IPS-18c (cell line): Measurements from ENCODE around the gene KCNJ5.

Experiments used
- H3K4me3 ChIP-seq: 2 replicates; pipeline ENCODE4 v1.7.0; 2013; ENCODE audit warnings: low read depth, mild to moderate bottlenecking, low read length, moderate library complexity; ENCODE audit not compliant: insufficient read depth
- H3K9me3 ChIP-seq: one replicate; pipeline ENCODE4 v1.6.1; 2013; ENCODE audit warnings: mild to moderate bottlenecking, low read length, moderate library complexity; ENCODE audit not compliant: control insufficient read depth, insufficient read depth

The KCNJ5 gene

GRCh38 chr11:128888034-128888985 is 2.8 kb upstream of the KCNJ5 start:
- no peak overlapping the region for H3K4me3 ChIP-seq
- no peaks in the 10 kb centered on the region for H3K9me3 ChIP-seq

- no peaks in the 10 kb centered on the region for H3K9me3 ChIP-seq
- peak overlapping the region; percentile 55 for H3K4me3 ChIP-seq
Observed at GRCh38 chr11:128889657-128890213, 1.4 kb upstream of the KCNJ5 start.

DNA sequence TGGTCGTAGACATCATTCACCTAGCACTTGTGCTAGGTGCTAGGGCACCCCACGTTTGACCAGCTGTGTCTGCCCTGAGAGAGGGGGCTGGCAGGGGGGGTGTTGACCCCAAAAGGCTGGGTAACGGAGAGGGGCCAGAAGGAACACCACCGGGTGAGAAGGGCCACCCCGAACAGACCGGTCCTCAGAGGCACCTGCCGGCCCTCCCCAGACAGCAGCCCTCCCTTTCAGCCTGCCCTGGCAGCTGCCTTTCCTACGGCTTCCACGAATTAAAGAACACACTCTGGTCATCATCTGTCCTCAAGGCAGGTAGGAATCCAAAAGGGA is 977 bp upstream of the KCNJ5 start:
- H3K4me3 ChIP-seq: peak overlapping the region; percentile 55
- no peaks in the 10 kb centered on the region for H3K9me3 ChIP-seq

DNA sequence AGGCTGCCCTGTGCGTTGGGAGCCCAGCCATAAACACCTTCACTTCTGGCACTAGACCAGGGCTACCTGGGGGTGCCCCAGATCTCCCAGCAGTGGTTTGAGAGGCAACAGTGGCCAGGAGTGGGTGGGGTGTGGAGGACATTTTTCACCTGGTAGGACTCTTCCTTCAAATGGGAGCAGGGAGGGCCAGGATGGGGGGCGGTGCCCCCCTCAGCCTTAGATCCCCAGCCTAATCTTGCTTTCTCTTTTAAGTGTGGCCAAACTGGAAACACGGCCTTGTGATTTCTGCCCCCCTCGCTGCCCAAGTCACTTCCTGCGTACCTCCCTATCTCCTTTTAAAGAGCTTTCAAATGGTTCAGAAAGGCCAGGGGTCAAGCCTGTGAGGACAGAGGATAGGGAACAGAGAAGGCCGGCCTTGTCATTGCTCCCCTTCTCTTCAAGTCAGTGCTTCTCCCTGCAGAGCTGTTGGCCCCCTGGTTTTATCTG is 800 bp downstream of the KCNJ5 start:
- Histone ChIP-seq H3K9me3 (no peaks in the 10 kb centered on the region), H3K4me3 (no peak overlapping the region; the same call in 1 of the 2 replicates)

DNA sequence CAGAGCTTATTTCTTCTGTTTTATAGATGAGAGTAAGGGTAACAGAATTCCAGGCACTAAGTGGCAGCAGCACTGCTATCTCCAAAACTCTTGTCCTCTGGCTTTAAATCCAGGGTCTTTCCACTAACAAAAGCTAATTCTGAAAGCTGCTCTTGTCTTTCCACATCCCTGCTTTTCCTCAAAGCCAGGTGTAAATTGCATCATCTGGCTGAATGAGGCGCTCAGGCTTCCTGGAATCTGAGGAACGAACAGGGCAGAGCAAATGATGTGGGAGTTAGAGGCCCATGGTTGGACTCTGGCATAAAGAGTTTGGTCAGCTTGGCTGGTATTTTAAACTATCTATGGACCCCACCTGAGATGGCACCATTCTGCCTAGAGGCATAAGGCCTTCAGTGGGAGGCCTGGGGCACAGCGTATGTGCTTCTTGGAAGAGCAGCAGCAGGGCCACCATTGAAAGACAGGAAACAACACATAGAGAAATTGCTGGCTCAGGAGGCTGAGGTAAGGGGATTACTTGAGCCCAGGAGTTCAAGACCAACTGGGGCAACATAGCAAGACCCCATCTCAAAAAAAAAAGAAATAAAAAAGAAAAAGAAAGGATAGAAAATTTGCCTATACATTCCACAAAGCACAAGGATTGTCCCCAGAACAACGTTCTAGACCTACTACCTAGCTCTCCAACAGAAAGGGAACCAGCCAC is 1.9 kb downstream of the KCNJ5 start:
- Histone ChIP-seq H3K9me3 (no peaks in the 10 kb centered on the region), H3K4me3 (no peak overlapping the region)

DNA sequence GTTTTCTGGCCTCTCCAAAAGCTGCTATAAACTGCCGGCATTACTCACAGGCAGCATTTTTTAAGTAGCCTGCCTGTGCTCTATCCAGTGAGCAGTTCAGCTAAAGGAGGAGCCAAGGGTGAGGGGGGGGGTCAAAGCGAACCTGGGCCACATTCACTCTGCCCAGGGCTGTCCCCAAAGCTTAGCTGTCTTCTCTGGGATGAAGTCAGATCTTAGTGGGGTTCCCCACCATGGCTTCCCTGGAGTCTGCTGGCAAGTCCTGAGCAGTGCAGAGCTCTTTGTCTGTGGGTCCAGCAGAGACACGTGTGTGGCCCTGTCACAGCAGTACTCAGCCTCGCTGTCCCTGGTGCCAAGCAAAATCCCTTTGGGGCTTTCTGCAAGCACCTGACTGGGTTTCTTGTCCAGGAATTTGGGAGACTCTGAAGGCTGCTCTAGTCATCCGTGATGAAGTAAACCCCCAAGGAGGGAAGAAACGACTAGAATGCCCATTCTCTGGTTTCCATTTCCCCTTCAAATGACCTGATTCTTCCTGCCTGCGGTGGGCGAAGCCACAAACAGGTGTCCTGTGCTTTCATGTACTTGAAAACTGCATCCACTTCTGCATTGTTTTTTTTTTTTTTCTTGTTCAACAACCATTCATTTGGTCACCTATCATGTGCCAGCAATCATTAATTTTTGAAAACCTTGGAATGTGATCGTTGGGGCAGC is 2.6 kb downstream of the KCNJ5 start:
- H3K4me3 ChIP-seq: no peak overlapping the region
- no peaks in the 10 kb centered on the region for H3K9me3 ChIP-seq

DNA sequence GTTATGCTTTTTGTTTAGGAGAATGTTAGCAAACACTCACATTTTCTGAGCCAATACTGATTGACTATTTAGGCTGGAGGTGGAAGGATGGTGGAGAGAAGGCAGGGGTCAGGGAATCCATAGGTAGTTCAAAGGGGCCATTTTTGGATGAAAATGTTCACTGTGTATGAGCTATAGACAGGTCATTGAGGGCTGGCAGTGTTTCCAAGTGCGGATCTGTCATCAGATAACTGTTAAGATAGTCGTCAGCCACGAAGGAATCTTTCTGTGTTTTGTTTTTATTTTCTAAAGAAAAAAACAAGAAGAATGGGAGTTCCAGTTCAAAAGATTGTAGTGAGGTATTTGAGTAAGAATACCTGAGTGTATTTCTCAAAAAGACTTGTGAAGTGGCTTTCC is 3.1 kb downstream of the KCNJ5 start:
- H3K9me3 ChIP-seq: no peaks in the 10 kb centered on the region
- no peak overlapping the region for H3K4me3 ChIP-seq

GRCh38 chr11:128894685-128895084 is 3.5 kb downstream of the KCNJ5 start:
- Histone ChIP-seq H3K4me3 (no peak overlapping the region), H3K9me3 (no peaks in the 10 kb centered on the region)

- no peaks in the 10 kb centered on the region for H3K9me3 ChIP-seq
- no peak overlapping the region for H3K4me3 ChIP-seq
Observed at GRCh38 chr11:128895526-128895925, 4.4 kb downstream of the KCNJ5 start.

GRCh38 chr11:128896356-128896755 is 5.2 kb downstream of the KCNJ5 start:
- Histone ChIP-seq H3K9me3 (no peaks in the 10 kb centered on the region), H3K4me3 (no peak overlapping the region)

DNA sequence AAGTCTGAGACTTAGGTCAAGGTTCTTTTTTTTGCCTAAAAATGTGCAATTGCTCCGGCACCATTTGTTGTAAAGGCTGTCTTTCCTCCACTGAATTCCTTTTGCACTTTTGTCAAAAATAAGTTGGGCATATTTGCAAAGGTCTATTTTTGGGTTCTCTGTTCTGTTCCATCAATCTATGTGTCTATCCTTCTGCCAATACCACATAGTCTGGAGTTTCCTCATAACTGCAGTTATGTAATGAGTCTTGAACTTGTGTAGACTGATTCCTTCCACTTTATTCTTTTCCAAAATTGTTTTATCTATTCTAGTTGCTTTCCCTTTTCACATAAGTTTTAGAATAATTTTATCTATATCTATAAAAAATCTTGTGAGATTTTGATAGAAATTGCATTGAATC is 6.7 kb downstream of the KCNJ5 start:
- Histone ChIP-seq H3K4me3 (no peak overlapping the region), H3K9me3 (no peaks in the 10 kb centered on the region)

DNA sequence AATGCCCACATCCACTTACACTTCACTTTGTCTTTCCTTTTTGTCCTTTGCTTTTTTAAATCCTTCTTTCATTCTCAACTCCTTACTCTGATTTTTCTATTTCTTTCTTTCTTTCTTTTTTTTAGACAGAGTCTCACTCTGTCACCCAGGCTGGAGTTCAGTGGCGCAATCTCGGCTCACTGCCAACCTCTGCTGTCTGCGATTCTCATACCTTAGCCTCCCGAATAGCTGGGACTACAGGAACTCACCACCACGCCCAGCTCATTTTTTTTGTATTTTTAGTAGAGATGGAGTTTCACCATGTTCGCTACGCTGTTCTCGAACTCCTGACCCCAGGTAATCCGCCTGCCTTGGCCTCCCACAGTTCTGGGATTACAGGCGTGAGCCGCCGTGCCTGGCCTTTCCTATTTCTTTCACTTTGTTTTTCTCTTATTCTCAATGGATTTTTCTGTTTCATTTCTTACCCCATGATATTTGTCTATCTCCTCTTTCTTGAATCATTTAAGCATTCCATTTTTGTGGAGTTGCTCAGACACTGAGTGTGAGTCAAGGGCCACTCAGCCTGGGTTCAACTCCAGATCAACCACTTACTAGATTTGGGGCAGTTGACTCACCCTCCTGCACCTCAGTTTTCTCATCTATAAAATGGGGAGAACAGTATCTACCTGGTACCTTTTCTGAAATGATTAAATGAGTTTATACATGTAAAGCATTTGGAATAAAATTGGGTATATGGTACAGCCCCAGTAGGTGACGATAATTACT is 7.6 kb downstream of the KCNJ5 start:
- Histone ChIP-seq H3K4me3 (no peak overlapping the region), H3K9me3 (no peaks in the 10 kb centered on the region)

DNA sequence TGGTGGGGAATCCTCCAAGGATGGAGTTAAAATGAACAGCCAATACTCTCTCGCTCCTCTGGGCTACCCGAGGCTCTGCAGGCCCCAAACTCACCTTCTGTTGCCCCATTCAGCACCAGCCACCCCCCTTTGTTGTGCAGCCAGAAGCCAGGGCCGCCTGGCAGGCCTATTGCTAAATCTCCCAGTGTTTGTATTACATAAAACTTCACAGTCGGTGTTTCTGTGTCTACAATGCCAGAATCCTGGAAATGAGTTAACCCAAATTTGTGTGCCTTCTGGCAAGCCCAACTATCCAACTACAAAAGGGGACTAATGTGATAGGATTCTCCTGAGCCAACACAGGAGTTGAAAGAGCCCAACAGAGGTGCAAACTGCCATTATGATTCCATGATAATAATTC is 9.3 kb downstream of the KCNJ5 start:
- Histone ChIP-seq H3K4me3 (no peak overlapping the region), H3K9me3 (peaks cover 2% of the 10 kb centered on the region)

DNA sequence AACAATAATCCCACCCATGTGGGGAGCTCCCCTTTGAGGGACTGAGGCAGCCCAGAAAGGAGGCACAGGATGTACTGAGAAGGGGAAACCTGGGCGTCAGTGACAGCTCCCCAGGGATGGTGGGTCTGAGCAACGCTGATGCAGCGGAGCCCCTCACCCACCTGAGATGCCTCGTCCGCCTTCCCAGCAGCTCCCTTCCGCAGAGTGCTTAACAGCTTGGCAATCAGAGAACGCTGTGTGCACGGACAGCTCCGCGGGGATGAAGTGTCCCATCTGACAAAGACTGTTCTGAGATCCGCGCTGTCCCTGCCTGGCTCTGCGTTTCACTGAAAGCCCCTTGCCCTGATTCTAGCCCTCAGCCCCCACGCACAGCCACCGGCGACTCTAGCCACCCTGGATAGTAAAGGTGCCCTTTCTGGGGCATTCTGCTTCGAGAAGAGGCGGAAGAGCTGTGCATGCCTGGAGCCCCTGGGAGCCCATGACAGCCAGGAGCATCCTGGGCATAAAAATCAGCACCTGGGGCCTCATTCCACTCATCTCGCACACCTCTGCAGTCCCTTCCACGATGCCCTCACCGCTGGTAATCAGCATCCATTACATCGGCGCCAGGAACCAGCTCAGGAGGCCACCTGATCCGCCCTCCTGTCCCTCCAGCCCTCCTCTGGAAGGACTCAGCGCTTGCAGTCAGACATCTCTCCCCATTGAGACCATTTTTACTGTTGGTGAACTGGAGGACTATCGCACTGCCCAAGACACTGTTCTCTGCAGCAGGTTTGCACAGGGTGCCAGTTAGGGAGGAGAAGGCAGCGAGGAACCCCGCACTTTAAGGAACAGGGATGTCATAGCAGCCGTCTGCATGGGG is 10.7 kb downstream of the KCNJ5 start:
- peak overlapping the region; percentile 10; the same call in 1 of the 2 replicates for H3K4me3 ChIP-seq
- peaks cover 2% of the 10 kb centered on the region for H3K9me3 ChIP-seq

DNA sequence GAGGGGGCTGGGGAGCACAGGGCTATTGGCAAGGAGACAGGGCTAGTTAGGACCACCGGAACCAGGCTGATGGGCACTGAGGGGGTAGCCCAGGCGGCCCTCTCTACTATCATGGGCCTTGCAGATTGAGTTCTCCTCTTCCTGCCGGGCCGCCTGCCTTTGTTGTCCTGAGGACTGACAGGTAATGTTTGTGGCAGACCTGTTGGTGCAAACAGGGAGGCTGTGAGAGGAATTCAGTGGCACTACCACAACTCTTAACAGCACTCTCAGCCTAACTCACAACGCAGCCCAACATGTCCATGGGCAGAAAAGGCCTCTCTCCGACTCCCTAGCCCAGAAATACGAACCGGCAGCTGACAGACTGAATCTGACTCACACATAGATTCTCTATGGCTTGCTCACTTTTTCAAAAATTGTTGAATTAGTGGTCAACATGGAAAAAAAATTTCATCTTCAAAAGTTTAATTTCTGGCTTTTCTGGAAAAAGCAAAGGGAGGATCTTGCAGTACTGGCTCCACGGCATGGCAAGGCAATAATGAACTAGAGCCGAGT is 11.4 kb downstream of the KCNJ5 start:
- Histone ChIP-seq H3K4me3 (no peak overlapping the region; the same call in 1 of the 2 replicates), H3K9me3 (peaks cover 5% of the 10 kb centered on the region)
